GM20000 (cell line): ENCODE data around the gene GTF2A2.

Experiments used
- DNase-seq: peaks from one replicate; pipeline ENCODE4 v3.0.0; 2012; ENCODE audit warnings: low spot score
- TF ChIP-seq, protein P1 (sequence below): IDR thresholded peaks from 2 replicates; pipeline ENCODE4 v1.5.1; 2012; ENCODE audit warnings: mild to moderate bottlenecking, control low read depth; ENCODE audit errors: extremely low read depth, missing control alignments

GTF2A2 gene

DNA sequence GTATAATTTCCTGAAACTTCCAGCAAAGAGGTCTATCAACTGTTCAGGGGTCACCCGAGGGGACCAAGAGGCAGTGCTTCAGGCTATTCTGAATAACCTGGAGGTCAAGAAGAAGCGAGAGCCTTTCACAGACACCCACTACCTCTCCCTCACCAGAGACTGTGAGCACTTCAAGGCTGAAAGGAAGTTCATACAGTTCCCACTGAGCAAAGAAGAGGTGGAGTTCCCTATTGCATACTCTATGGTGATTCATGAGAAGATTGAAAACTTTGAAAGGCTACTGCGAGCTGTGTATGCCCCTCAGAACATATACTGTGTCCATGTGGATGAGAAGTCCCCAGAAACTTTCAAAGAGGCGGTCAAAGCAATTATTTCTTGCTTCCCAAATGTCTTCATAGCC is 38.9 kb downstream of the GTF2A2 start:
- TF ChIP-seq, protein P1, sequence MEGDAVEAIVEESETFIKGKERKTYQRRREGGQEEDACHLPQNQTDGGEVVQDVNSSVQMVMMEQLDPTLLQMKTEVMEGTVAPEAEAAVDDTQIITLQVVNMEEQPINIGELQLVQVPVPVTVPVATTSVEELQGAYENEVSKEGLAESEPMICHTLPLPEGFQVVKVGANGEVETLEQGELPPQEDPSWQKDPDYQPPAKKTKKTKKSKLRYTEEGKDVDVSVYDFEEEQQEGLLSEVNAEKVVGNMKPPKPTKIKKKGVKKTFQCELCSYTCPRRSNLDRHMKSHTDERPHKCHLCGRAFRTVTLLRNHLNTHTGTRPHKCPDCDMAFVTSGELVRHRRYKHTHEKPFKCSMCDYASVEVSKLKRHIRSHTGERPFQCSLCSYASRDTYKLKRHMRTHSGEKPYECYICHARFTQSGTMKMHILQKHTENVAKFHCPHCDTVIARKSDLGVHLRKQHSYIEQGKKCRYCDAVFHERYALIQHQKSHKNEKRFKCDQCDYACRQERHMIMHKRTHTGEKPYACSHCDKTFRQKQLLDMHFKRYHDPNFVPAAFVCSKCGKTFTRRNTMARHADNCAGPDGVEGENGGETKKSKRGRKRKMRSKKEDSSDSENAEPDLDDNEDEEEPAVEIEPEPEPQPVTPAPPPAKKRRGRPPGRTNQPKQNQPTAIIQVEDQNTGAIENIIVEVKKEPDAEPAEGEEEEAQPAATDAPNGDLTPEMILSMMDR: no peak
- DNase-seq: no peak

DNA sequence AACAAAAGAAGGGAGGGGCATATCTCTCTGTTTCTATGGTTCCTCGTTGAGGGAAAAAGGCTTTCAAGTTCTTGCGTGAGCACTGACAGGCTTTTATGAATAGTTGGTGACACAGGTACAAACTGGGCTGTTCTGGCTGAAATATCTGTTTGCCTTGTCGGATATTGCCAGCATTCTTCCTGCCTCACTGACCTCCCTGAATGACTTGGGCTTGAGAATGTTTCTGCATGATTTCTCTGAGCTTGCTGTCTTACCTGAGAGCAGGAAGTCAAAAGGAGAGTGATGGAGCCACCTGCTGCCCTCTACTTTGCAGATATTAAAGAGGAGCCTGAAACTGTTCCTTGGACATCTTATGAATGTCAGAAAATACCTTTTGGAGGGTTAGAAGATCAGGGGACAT is 40.9 kb downstream of the GTF2A2 start:
- TF ChIP-seq, protein P1: no peak
- no peak for DNase-seq

DNA sequence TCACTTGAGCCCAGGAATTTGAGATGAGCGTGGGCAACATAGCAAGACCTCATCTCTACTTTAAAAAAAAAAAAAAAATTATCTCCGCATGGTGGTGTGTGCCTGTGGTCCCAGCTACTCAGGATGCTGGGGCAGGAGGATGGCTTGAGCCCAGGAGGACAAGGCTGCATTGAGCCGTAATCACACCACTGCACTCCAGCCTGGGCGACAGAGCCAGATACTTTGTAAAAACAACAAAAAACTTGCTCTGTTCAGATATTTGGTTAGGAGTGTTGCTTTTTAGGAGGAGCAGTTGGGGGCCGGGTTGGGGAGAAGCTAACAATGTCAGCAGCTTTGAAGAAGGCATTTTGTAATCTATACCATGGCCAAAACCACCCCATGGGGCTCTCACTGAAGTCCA is 41.7 kb downstream of the GTF2A2 start:
- DNase-seq: no peak
- TF ChIP-seq, protein P1: no peak

DNA sequence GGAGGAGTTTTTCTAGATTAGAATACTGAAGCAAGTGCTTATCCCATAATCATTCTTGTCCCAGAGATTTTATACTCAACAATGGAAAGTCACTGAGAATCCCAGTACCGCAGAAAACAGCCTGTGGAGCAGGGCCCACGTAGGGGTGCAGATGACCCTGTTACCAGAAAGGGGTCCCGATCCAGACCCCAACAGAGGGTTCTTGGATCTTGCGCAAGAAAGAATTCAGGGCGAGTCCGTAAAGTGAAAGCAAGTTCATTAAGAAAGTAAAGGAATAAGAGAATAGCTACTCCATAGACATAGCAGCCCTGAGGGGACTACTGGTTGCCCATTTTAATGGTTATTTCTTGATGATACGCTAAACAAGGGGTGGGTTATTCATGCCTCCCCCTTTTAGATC is 43.2 kb downstream of the GTF2A2 start:
- TF ChIP-seq, protein P1: no peak
- DNase-seq: no peak

DNA sequence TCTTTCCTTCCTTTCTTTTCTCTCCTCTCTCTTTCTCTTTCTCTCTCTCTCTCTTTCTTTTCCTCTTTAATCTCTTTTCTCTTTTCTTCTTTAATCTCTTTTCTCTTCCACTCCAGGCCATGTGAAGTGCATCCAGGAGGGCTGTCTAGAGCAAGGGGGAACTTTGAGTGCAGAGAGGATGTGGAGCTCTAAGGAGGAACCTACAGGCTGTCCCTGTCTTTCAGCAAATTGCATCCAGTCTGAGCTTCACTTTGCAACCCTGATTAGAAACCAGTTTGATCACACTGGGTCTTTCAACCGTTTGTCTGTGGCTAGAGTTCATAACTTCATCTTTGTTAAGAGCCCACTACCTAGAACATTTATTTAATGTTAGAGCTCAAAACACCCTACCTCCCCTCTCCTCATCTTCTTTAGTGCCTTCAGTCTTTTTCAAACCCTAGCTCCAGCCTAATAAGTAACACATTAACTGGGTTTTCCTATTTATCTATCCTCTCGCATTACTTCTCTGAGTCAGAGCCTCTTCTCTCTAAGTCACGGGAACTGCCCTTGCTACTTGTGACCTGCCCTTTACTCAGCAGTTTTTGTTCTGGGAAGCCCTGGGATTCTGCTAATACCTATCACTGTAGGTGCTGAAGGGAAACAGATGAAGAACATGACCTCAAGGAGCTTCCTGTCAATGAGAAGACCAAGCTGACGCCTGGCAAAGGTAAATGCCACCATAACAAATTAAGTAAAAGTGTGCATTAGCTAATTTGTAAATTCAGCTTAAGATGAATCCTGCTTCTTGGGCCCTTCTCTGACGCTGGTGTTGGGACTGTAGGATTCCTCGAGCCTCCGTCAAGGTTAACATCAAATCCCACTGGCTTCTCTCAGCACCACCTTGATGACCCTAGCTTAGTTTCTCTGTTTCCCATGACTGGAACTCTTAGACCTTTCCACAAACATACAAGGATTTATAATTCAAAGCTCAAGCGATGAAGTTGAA is 45.7 kb downstream of the GTF2A2 start, which contains the start of gene GCNT3:
TSS of gene GCNT3 (plus strand) at position 508 of the 985 bp plus-strand sequence. CDS start 6,456 bp downstream, outside the sequence.
- peak; percentile 53 for DNase-seq
- TF ChIP-seq, protein P1: no peak

DNA sequence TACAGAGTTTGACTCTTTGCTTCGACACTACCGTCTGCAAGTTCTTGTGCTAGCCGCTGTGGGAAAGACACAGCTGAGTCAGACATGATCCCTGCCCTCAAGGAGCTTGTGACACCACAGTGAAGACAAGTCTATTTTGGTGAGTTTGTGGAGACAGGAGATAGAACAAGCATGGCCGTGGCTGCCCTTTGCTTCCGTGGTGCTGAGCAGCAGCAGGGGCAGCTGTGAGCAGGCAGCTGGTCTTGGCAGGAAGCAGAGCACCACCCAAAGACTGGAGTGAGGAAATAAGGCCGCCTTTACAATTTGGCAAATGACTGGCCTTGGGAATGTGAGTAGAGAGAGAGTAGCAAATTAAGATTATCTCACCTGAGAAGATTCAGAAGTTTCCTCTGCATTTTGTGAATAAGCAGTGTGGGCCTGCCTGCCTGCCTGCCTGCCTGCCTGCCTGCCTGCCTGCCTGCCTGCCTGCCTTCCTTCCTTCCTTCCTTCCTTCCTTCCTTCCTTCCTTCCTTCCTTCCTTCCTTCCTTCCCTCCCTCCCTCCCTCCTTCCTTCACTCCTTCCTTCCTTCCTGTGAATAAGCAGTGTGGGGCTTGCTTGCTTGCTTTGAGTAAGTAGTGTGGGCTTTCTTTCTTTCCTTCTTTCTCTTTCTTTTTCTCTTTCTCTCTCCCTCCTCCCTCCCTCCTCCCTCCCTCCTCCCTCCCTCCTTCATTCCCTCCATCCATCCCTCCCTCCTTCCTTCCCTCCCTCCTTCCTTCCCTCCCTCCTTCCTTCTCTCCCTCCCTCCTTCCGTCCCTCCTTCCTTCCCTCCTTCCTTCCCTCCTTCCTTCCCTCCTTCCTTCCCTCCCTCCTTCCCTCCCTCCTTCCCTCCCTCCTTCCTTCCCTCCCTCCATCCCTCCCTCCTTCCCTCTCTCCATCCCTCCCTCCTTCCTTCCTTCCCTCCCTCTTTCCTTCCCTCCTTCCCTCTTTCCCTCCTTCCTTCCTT is 47.3 kb downstream of the GTF2A2 start:
- TF ChIP-seq, protein P1: no peak
- no peak for DNase-seq
